ENCODE measurements around the gene DMAC2.

DNA sequence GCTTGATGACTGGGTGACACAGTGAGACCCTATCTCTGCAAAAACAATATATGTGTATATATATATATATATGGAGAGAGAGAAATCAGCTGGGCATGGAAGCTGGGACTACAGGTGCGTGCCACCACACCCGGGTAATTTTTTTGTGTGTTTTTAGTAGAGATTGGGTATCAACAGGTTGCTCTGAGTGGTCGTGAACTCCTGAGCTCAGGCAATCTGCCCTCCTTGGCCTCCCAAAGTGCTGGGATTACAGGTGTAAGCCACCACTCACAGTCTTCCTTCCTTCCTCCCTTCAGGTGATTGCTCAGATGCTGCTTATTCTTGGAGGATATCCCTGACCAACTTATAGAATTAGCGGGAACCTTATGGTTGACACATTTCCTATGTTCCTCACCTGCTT lies 45.1 kb upstream of the DMAC2 start:
- TF ChIP-seq CTCF (conservative IDR thresholded peaks at IDR 0.05; ENCODE audit: low read depth in 2 of 2) (no peak), EZH2 (IDR thresholded peaks at IDR 0.05; ENCODE audit: low read depth, unreplicated experiment) (no peak), POLR2AphosphoS5 (IDR thresholded peaks at IDR 0.05; ENCODE audit: low read depth) (no peak), STAT1 (IDR thresholded peaks at IDR 0.05; ENCODE audit: unreplicated experiment) (no peak)
